Kidney epithelial cell (primary cell): ENCODE results near the gene LHX6. TPM values are rescaled to one million over a fixed set of nuclear protein-coding genes. Genes with fewer than 3 reads are reported as not detected.

Experiments used
- DNase-seq: peaks from one replicate; pipeline ENCODE4 v3.0.0-alpha.2; 2010; ENCODE audit warnings: low read depth
- H3K27me3 ChIP-seq: 2 replicates; pipeline ENCODE4 v1.6.0; 2011; ENCODE audit warnings: low read length; ENCODE audit not compliant: control insufficient read depth, insufficient read depth
- H3K36me3 ChIP-seq: 2 replicates; pipeline ENCODE4 v1.5.1; 2011; ENCODE audit warnings: low read length; ENCODE audit not compliant: control insufficient read depth, insufficient read depth
- H3K4me3 ChIP-seq: 2 replicates; pipeline ENCODE4 v1.5.1; 2011; ENCODE audit warnings: low read depth, mild to moderate bottlenecking, control low read depth, low read length
- CTCF ChIP-seq: IDR thresholded peaks from 2 replicates; pipeline ENCODE4 v1.5.1; 2011; ENCODE audit warnings: mild to moderate bottlenecking, moderate library complexity, low read length, control low read depth, inconsistent platforms; ENCODE audit not compliant: insufficient read depth, poor library complexity, severe bottlenecking
- total RNA-seq: library from RNA; depleted of rRNA; stranded (reverse); fragments of >200 nt; gene quantifications from 2 replicates; pipeline ENCODE4 v1.2.3, GENCODE V29; 2015

Gene LHX6
- total RNA-seq, 1 donor from 2014 or later, result 0.84 TPM

- no peak overlapping the region for H3K4me3 ChIP-seq
- H3K36me3 ChIP-seq, result no peaks in the 10 kb centered on the region
- no peak for DNase-seq
- TF ChIP-seq CTCF, result no peak
- peaks cover 9% of the 10 kb centered on the region for H3K27me3 ChIP-seq
Observed at GRCh38 chr9:122172131-122172530, 56.6 kb downstream of the LHX6 start.

GRCh38 chr9:122168356-122168755 is 60.4 kb downstream of the LHX6 start:
- Histone ChIP-seq H3K4me3 (no peak overlapping the region), H3K27me3 (peaks cover 17% of the 10 kb centered on the region), H3K36me3 (no peaks in the 10 kb centered on the region)
- TF ChIP-seq CTCF, result no peak
- DNase-seq, result no peak

GRCh38 chr9:122164286-122164685 is 64.5 kb downstream of the LHX6 start:
- Histone ChIP-seq H3K27me3 (peaks cover 14% of the 10 kb centered on the region), H3K4me3 (no peak overlapping the region), H3K36me3 (no peaks in the 10 kb centered on the region)
- no peak for TF ChIP-seq CTCF
- no peak for DNase-seq

GRCh38 chr9:122162415-122162814 is 66.3 kb downstream of the LHX6 start:
- peaks cover 14% of the 10 kb centered on the region for H3K27me3 ChIP-seq
- no peak for DNase-seq
- TF ChIP-seq CTCF, result no peak
- H3K4me3 ChIP-seq, result no peak overlapping the region
- no peaks in the 10 kb centered on the region for H3K36me3 ChIP-seq

GRCh38 chr9:122159925-122160246 is 68.9 kb downstream of the LHX6 start:
- no peak for DNase-seq
- Histone ChIP-seq H3K4me3 (peak overlapping the region; percentile 91), H3K36me3 (no peaks in the 10 kb centered on the region), H3K27me3 (peaks cover 6% of the 10 kb centered on the region)
- TF ChIP-seq CTCF, result no peak

GRCh38 chr9:122159026-122159924 is 69.5 kb downstream of the LHX6 start, which contains the start of the genes MORN5 and NDUFA8:
TSS of gene MORN5 (plus strand) at chr9:122159908. CDS start at chr9:122159973, 65 bp downstream.
TSS of gene NDUFA8 (minus strand) at chr9:122159779. CDS start at chr9:122159677, 102 bp downstream.
- Histone ChIP-seq H3K36me3 (no peaks in the 10 kb centered on the region), H3K4me3 (peak within 1 kb of the TSS; percentile 91), H3K27me3 (peaks cover 4% of the 10 kb centered on the region)
- no peak for TF ChIP-seq CTCF
- peak; percentile 87 for DNase-seq
